ENCODE data around the gene GPATCH1. TPM values are rescaled to one million over a fixed set of nuclear protein-coding genes. Genes with fewer than 3 reads are reported as not detected.

Gene GPATCH1
- total and polyA plus RNA-seq, 2 of the 13 experiments (the other 11 are each of a cell fraction or from before 2014, with no cell fraction given), result 6.8 to 6.9 TPM

DNA sequence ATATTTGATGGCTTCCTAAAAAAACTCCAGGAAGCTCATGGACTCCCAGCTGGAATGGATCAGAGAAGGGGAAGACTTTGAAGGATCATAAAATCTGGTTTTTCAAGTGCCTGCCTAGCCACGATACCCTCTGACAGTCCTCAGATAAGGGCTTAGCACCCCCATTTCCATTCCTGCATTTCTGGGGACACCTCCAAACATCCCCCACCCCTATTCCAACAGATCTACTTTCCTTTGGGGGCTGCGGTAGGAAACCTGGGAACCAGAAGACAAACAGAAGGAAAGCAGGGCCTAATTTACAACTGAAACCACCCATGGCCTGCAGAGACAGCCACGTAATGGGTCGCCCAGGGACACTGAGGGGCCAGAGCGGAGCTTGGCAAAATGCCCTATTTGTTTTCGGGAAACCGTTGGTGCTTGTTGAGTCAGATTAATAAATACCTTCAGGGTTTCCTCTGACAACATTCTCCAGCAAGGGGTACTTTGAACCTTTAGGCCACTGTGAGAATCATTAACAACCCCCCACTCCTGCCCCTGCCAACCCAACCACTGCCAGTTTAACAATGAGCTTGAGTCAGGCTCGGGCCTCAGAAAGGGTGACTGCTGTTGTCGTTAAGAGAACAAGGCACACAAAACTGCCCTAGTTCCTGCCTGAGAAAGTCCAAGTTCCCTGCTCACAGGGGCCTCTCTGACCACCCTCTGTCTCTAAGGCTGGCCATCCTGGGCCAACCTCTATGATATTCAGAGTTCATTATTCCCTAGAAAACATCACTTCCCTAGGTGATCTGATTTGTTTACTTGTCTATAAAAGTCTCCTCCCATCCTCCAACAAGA is 39.8 kb upstream of the GPATCH1 start (continued):
- TF ChIP-seq ZC3H13 (CRISPR knock-in tag; IDR thresholded peaks at IDR 0.05) (no peak), MED8 (CRISPR knock-in tag; IDR thresholded peaks at IDR 0.05; ENCODE audit: insufficient replicate concordance) (peak; percentile 68), SOX5 (CRISPR knock-in tag; IDR thresholded peaks at IDR 0.05; ENCODE audit: borderline replicate concordance) (peak; percentile 96), STAG1 (CRISPR knock-in tag; IDR thresholded peaks at IDR 0.05) (peak; percentile 14; the same call in 1 of the 2 replicates), ZSCAN22 (CRISPR knock-in tag; IDR thresholded peaks at IDR 0.05) (0 out of 2 replicates have a peak, but pooled peaks have one; percentile 59), ZSCAN12 (CRISPR knock-in tag; IDR thresholded peaks at IDR 0.05) (no peak), STAT5B (CRISPR knock-in tag; IDR thresholded peaks at IDR 0.05) (no peak), TEAD2 (CRISPR knock-in tag; IDR thresholded peaks at IDR 0.05) (no peak), ZNF780A (CRISPR knock-in tag; IDR thresholded peaks at IDR 0.05) (no peak), MTF1 (CRISPR knock-in tag; IDR thresholded peaks at IDR 0.05) (no peak), POLR2AphosphoS5 (IDR thresholded peaks at IDR 0.05; ENCODE audit: low read depth, low read length) (no peak), ZNF235 (CRISPR knock-in tag; IDR thresholded peaks at IDR 0.05; ENCODE audit: borderline replicate concordance) (no peak), MLLT10 (CRISPR knock-in tag; IDR thresholded peaks at IDR 0.05) (no peak), ZBTB1 (CRISPR knock-in tag; IDR thresholded peaks at IDR 0.05; ENCODE audit: borderline replicate concordance) (no peak), ZEB1 (IDR thresholded peaks at IDR 0.05; ENCODE audit: insufficient replicate concordance, low read depth) (no peak), ZNF281 (CRISPR knock-in tag; IDR thresholded peaks at IDR 0.05; ENCODE audit: borderline replicate concordance) (peak; percentile 87), REXO4 (CRISPR knock-in tag; IDR thresholded peaks at IDR 0.05; ENCODE audit: borderline replicate concordance) (no peak), HMG20A (CRISPR knock-in tag; IDR thresholded peaks at IDR 0.05; ENCODE audit: borderline replicate concordance) (peak; percentile 87), ZSCAN21 (CRISPR knock-in tag; IDR thresholded peaks at IDR 0.05; ENCODE audit: borderline replicate concordance) (0 out of 2 replicates have a peak, but pooled peaks have one; percentile 60), GATAD2A (CRISPR knock-in tag; IDR thresholded peaks at IDR 0.05) (peak; percentile 94), POLR2A (IDR thresholded peaks at IDR 0.05; ENCODE audit: insufficient read depth in 1 of 2, low read depth in 2 of 2, low read length in 2 of 2) (peak; percentile 65 to 94; a peak in 3 of 4 replicates), ZBTB49 (CRISPR knock-in tag; IDR thresholded peaks at IDR 0.05; ENCODE audit: borderline replicate concordance) (0 out of 2 replicates have a peak, but pooled peaks have one; percentile 54)
- TF ChIP-seq, protein P1, sequence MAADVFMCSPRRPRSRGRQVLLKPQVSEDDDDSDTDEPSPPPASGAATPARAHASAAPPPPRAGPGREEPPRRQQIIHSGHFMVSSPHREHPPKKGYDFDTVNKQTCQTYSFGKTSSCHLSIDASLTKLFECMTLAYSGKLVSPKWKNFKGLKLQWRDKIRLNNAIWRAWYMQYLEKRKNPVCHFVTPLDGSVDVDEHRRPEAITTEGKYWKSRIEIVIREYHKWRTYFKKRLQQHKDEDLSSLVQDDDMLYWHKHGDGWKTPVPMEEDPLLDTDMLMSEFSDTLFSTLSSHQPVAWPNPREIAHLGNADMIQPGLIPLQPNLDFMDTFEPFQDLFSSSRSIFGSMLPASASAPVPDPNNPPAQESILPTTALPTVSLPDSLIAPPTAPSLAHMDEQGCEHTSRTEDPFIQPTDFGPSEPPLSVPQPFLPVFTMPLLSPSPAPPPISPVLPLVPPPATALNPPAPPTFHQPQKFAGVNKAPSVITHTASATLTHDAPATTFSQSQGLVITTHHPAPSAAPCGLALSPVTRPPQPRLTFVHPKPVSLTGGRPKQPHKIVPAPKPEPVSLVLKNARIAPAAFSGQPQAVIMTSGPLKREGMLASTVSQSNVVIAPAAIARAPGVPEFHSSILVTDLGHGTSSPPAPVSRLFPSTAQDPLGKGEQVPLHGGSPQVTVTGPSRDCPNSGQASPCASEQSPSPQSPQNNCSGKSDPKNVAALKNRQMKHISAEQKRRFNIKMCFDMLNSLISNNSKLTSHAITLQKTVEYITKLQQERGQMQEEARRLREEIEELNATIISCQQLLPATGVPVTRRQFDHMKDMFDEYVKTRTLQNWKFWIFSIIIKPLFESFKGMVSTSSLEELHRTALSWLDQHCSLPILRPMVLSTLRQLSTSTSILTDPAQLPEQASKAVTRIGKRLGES (CRISPR knock-in tag; IDR thresholded peaks at IDR 0.05; ENCODE audit: borderline replicate concordance), result no peak
